Body of pancreas (tissue), 4 donors: ENCODE results near the gene MRPS27. TPM values are rescaled to one million over a fixed set of nuclear protein-coding genes. Genes with fewer than 3 reads are reported as not detected.

Experiments used
- ATAC-seq: fragments of 150-250 bp; one replicate; pipeline ENCODE4 v1.9.1; 2016
- DNase-seq, 4 donors: peaks; one replicate each; pipeline ENCODE4 v3.0.0-alpha.2; 2019
- H3K27ac ChIP-seq, 4 donors: fragments of 200-600 bp; sonication (generic); 1 replicate in 3 of 4; 2 replicates in 1 of 4; pipeline versions ENCODE4 v1.5.1 to v1.6.1; 2016 to 2019; ENCODE audit warnings: mild to moderate bottlenecking in 1 of 4, mixed read lengths in 1 of 4, moderate library complexity in 1 of 4
- H3K27me3 ChIP-seq, 2 donors: fragments of 200-600 bp; sonication (generic); one replicate each; pipeline ENCODE4 v1.6.0; 2016; ENCODE audit warnings: mild to moderate bottlenecking in 1 of 2
- H3K36me3 ChIP-seq, 2 donors: fragments of 200-600 bp; sonication (generic); replicated peaks in 1 of 2; 2 replicates each; pipeline ENCODE4 v1.5.1; 2016; ENCODE audit warnings: low read depth in 2 of 2; ENCODE audit not compliant: insufficient read depth in 1 of 2
- H3K4me1 ChIP-seq: fragments of 200-600 bp; sonication (generic); one replicate; pipeline ENCODE4 v1.6.0; 2016
- H3K4me3 ChIP-seq, 2 donors: fragments of 200-600 bp; sonication (generic); 1 replicate in 1 of 2; 2 replicates in 1 of 2; pipeline ENCODE4 v1.5.1; 2016 to 2019
- H3K9me3 ChIP-seq, 3 donors: fragments of 200-600 bp; sonication (generic); 1 replicate in 2 of 3; 2 replicates in 1 of 3; pipeline ENCODE4 v1.5.1; 2016
- CTCF ChIP-seq, 7 experiments: fragments of 450-650 bp in 4 of 7; fragments of 200-600 bp in 3 of 7; sonication (generic) in 3 of 7; IDR thresholded peaks; one replicate each; pipeline ENCODE4 v1.5.1; 2016 to 2019; ENCODE audit warnings: antibody characterized with exemption in 7 of 7
- POLR2A ChIP-seq, 3 donors: fragments of 450-650 bp; IDR thresholded peaks; one replicate each; pipeline ENCODE4 v1.6.1; 2016; ENCODE audit warnings: antibody characterized with exemption in 3 of 3, mild to moderate bottlenecking in 2 of 3
- WGBS, 2 donors: methylation state at CpG; one replicate each; pipeline ENCODE4 v1.1.5; 2017; 5-methylcytosine and 5-hydroxymethylcytosine counted together
- intact Hi-C: fragments of 100-400 bp; cut with DNase I; formaldehyde crosslinking; loops from one replicate; pipeline ENCODE4 v1.15.1; 2023
- total RNA-seq, 2 donors: library from RNA; depleted of rRNA; stranded (reverse); fragments of >200 nt; gene quantifications; one replicate each; pipeline ENCODE4 v1.1.0, GENCODE V29; 2016

MRPS27 gene
- total RNA-seq, 2 donors from 2014 or later, result 25.4 to 52.7 TPM

DNA sequence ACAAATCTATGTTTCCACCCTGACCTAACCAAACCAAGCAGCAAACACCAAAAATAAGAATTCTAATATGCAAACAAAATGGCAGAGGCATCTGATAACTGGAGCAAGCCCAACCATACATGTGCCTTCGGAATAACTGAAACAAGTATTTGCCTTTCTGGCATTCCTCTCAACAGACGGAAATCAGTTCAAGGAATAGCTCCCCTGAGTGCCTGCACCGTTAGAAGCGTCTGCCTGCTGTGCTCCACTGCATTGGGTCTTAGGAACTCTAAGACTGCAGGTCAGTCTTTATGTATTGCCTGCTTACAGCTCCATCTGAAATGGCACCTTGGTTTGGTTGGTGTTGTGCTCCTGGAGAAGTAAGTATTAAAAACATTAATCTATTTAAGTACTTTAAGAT, 98.5 kb downstream of the MRPS27 start:
- ATAC-seq (no peak), DNase-seq (no peak)
- Histone ChIP-seq H3K27ac (no peak overlapping the region), H3K9me3 (no peaks in the 10 kb centered on the region), H3K27me3 (no peaks in the 10 kb centered on the region), H3K4me3 (no peak overlapping the region), H3K36me3 (peaks cover 0 to 25% of the 10 kb centered on the region in 2 donors), H3K4me1 (no peaks in the 10 kb centered on the region)
- WGBS, 2 donors, result 75 to 81% methylated on average over 4 of the region's 4 CpGs
- intact Hi-C loops, result no loop called here
- TF ChIP-seq POLR2A (IDR thresholded peaks at IDR 0.05) (no peak), CTCF (IDR thresholded peaks at IDR 0.05) (no peak)

- no peaks in the 10 kb centered on the region for H3K4me1 ChIP-seq
- H3K27me3 ChIP-seq, result no peaks in the 10 kb centered on the region
- intact Hi-C loops, result no loop called here
- no peak overlapping the region for H3K27ac ChIP-seq
- H3K4me3 ChIP-seq, result no peak overlapping the region
- no peaks in the 10 kb centered on the region for H3K9me3 ChIP-seq
- no peak for ATAC-seq
- H3K36me3 ChIP-seq, result peaks cover 0 to 25% of the 10 kb centered on the region in 2 donors
- TF ChIP-seq CTCF (IDR thresholded peaks at IDR 0.05), result no peak
- WGBS, 2 donors, result 90 to 97% methylated on average over 1 of the region's 1 CpG
- DNase-seq, result no peak
Observed at GRCh38 chr5:72221099-72221498, 98.9 kb downstream of the MRPS27 start.

- intact Hi-C loops, result no loop called here
- Histone ChIP-seq H3K4me3 (no peak overlapping the region), H3K9me3 (no peaks in the 10 kb centered on the region), H3K36me3 (peaks cover 0 to 14% of the 10 kb centered on the region in 2 donors), H3K4me1 (no peaks in the 10 kb centered on the region), H3K27ac (no peak overlapping the region), H3K27me3 (no peaks in the 10 kb centered on the region)
- TF ChIP-seq CTCF (IDR thresholded peaks at IDR 0.05) (no peak), POLR2A (IDR thresholded peaks at IDR 0.05) (no peak)
- 88 to 93% methylated on average over 3 of the region's 3 CpGs for WGBS, 2 donors
- DNase-seq, result no peak
- no peak for ATAC-seq
Observed at GRCh38 chr5:72216756-72217155, 103.3 kb downstream of the MRPS27 start.

DNA sequence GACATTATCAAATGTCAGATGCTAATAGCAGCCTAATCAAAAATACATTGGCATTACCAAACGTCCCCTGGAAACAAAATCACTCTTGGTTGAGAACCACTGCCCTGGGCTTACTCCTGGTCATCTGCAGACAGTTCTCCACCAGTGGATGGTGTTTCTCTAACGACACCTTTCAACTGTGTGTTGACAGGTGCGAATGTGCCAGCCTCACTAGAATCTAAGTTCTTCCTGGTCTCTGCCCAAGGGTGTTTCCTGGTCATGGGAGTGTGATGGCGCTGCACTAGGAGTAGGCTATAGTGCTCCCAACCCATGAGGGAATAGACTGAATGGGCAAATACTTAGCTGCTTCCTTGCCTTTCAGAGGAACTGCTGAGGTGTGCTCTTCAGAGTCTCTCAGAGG, 105.9 kb downstream of the MRPS27 start:
- H3K9me3 ChIP-seq, result no peaks in the 10 kb centered on the region
- 77 to 83% methylated on average over 4 of the region's 4 CpGs for WGBS, 2 donors
- H3K27me3 ChIP-seq, result no peaks in the 10 kb centered on the region
- intact Hi-C loops, result no loop called here
- H3K36me3 ChIP-seq, result peaks cover 0 to 7% of the 10 kb centered on the region in 2 donors
- H3K27ac ChIP-seq, result no peak overlapping the region
- H3K4me3 ChIP-seq, result no peak overlapping the region
- DNase-seq, result no peak
- TF ChIP-seq CTCF (IDR thresholded peaks at IDR 0.05) (no peak), POLR2A (IDR thresholded peaks at IDR 0.05) (no peak)
- H3K4me1 ChIP-seq, result peaks cover 11% of the 10 kb centered on the region
- no peak for ATAC-seq

DNA sequence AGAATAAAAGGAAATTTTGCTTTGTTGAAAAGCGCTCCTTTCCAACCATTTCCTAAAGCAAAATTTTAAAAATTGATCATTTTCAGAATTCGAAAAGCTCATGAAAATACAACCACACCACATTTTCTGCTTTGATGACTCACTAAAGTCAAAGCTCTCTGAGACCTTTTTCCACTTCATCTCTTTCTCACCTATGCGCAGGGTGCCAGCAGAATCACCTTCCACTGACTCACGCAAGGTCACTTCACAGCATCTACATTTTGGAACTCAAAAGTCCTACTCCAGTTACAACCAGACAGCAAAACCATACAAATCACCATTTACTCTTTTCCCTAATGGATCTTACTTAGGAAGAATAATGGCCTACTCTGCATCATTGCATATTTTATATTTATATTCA, 106.6 kb downstream of the MRPS27 start:
- DNase-seq, result no peak
- WGBS, 2 donors, result 92 to 97% methylated on average over 4 of the region's 4 CpGs
- peaks cover 0 to 2% of the 10 kb centered on the region in 2 donors for H3K36me3 ChIP-seq
- H3K27ac ChIP-seq, result no peak overlapping the region
- no peaks in the 10 kb centered on the region for H3K27me3 ChIP-seq
- H3K4me1 ChIP-seq, result peaks cover 11% of the 10 kb centered on the region
- no peak overlapping the region for H3K4me3 ChIP-seq
- TF ChIP-seq POLR2A (IDR thresholded peaks at IDR 0.05), result no peak
- TF ChIP-seq CTCF (IDR thresholded peaks at IDR 0.05), result no peak
- no peaks in the 10 kb centered on the region for H3K9me3 ChIP-seq
- intact Hi-C loops, result no loop called here
- ATAC-seq, result no peak
